DND-41 (cell line): ENCODE results near the gene RAB9A.

Experiments
- ATAC-seq: fragments of 200-7000 bp; cut with Tn5 transposase; 3 replicates; pipeline ENCODE4 v1.9.1; 2021; ENCODE audit warnings: low read depth; ENCODE audit not compliant: insufficient read depth
- DNase-seq: peaks from one replicate; pipeline ENCODE4 v3.0.0-alpha.2; 2020
- H2AFZ ChIP-seq: 2 replicates; pipeline ENCODE4 v1.6.0; 2012; ENCODE audit warnings: low read depth, low read length
- H3K27ac ChIP-seq: 2 replicates; pipeline ENCODE4 v1.5.1; 2012; ENCODE audit warnings: low read length, inconsistent platforms
- H3K27me3 ChIP-seq: fragments of 200-600 bp; sonication (generic); 2 replicates; pipeline ENCODE4 v1.6.0; 2012; ENCODE audit warnings: low read length, mild to moderate bottlenecking, inconsistent platforms; ENCODE audit not compliant: insufficient read depth, poor library complexity
- H3K36me3 ChIP-seq: 2 replicates; pipeline ENCODE4 v1.5.1; 2012; ENCODE audit warnings: low read length, inconsistent platforms; ENCODE audit not compliant: insufficient read depth
- H3K4me1 ChIP-seq: 2 replicates; pipeline ENCODE4 v1.5.1; 2012; ENCODE audit warnings: mild to moderate bottlenecking, low read length; ENCODE audit not compliant: insufficient read depth
- H3K4me2 ChIP-seq: 2 replicates; pipeline ENCODE4 v1.6.0; 2012; ENCODE audit warnings: mild to moderate bottlenecking, moderate library complexity, low read length, inconsistent platforms; ENCODE audit not compliant: insufficient read depth
- H3K4me3 ChIP-seq, 2 experiments: fragments of 200-600 bp in 1 of 2; shearing (Covaris generic) in 1 of 2; 2 replicates each; pipeline ENCODE4 v1.5.1; 2012 to 2016; ENCODE audit warnings: inconsistent platforms in 2 of 2, low read length in 2 of 2, mild to moderate bottlenecking in 2 of 2, low read depth in 1 of 2, moderate library complexity in 1 of 2
- H3K79me2 ChIP-seq: 2 replicates; pipeline ENCODE4 v1.6.0; 2012; ENCODE audit warnings: low read length, inconsistent platforms; ENCODE audit not compliant: insufficient read depth
- H3K9ac ChIP-seq: 2 replicates; pipeline ENCODE4 v1.6.0; 2012; ENCODE audit warnings: low read depth, mild to moderate bottlenecking, inconsistent platforms, low read length, moderate library complexity
- H3K9me3 ChIP-seq: 2 replicates; pipeline ENCODE4 v1.5.1; 2012; ENCODE audit warnings: low read length, moderate library complexity, mild to moderate bottlenecking, inconsistent platforms; ENCODE audit not compliant: insufficient read depth, severe bottlenecking
- H4K20me1 ChIP-seq: 2 replicates; pipeline ENCODE4 v1.6.0; 2012; ENCODE audit warnings: low read length; ENCODE audit not compliant: insufficient read depth
- EZH2 ChIP-seq: IDR thresholded peaks from 3 replicates; pipeline ENCODE4 v1.6.1; 2012; ENCODE audit warnings: borderline replicate concordance, low read depth, mild to moderate bottlenecking, moderate library complexity, low read length, inconsistent platforms; ENCODE audit not compliant: severe bottlenecking
- TF ChIP-seq, protein P1 (sequence below): IDR thresholded peaks from 2 replicates; pipeline ENCODE4 v1.5.1; 2012; ENCODE audit warnings: borderline replicate concordance, low read length, moderate library complexity, mild to moderate bottlenecking; ENCODE audit not compliant: poor library complexity, severe bottlenecking; ENCODE audit errors: extremely low read depth

The RAB9A gene

DNA sequence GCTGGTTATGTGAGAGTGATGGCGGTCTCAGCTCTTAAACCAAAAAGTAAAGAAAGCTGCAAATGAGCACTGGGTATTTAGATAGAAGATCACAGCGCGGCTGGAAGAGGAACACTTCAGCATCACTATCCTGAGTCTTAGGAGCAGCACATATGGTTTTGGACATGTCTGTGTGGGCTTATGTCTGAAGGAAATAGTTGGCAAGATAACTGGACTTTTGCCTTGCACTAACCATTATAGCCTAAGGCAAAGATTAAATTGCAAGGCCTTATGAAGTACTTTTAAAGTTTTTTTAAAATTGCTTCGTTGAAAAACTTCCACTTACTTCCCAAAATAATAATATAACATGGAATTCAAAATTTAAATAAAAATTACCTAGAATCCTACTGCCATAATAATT is 4.6 kb upstream of the RAB9A start:
- Histone ChIP-seq H3K9ac (no peak overlapping the region), H3K4me1 (peaks cover 7% of the 10 kb centered on the region; the same call in 1 of the 2 replicates), H3K4me3 (no peak overlapping the region), H3K27ac (no peak overlapping the region), H3K36me3 (no peaks in the 10 kb centered on the region), H3K79me2 (peaks cover 4% of the 10 kb centered on the region), H3K9me3 (no peaks in the 10 kb centered on the region), H4K20me1 (no peaks in the 10 kb centered on the region), H2AFZ (no peak overlapping the region), H3K4me2 (no peak overlapping the region), H3K27me3 (no peaks in the 10 kb centered on the region)
- no peak for TF ChIP-seq EZH2
- TF ChIP-seq, protein P1, sequence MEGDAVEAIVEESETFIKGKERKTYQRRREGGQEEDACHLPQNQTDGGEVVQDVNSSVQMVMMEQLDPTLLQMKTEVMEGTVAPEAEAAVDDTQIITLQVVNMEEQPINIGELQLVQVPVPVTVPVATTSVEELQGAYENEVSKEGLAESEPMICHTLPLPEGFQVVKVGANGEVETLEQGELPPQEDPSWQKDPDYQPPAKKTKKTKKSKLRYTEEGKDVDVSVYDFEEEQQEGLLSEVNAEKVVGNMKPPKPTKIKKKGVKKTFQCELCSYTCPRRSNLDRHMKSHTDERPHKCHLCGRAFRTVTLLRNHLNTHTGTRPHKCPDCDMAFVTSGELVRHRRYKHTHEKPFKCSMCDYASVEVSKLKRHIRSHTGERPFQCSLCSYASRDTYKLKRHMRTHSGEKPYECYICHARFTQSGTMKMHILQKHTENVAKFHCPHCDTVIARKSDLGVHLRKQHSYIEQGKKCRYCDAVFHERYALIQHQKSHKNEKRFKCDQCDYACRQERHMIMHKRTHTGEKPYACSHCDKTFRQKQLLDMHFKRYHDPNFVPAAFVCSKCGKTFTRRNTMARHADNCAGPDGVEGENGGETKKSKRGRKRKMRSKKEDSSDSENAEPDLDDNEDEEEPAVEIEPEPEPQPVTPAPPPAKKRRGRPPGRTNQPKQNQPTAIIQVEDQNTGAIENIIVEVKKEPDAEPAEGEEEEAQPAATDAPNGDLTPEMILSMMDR, result no peak
- no peak for ATAC-seq
- DNase-seq, result no peak

DNA sequence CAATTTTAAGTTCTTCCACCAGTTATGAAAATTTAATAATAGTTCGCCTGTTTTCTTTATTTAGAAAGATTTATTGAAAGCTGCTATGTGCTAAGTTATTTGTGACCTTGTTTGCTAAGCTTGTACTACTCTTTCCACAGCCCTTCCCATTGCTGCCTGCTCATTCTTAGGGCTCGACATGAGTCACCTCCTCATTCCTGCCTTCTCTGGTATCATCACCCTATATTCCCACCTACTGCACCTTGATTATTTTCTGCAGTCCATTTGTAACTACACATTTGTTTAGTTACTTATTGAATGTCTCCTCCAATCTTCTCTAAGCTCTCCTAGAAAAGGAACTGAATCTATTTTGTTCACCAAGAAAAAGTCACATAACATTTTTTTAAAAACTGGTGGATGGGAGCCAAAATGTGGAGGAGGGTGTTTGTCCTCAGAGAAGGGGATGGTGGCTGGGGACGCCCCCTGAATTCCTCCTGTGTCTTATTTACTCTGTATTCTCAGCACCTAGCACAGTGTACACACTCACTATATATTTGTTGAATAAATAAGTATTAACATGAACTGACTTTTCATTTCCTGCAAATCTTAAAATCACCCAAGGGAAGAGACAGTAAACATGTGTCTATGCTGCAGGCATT is 3.7 kb upstream of the RAB9A start:
- Histone ChIP-seq H3K27me3 (no peaks in the 10 kb centered on the region), H3K36me3 (no peaks in the 10 kb centered on the region), H2AFZ (no peak overlapping the region), H3K9ac (no peak overlapping the region), H3K4me1 (peaks cover 10% of the 10 kb centered on the region), H3K27ac (no peak overlapping the region), H4K20me1 (no peaks in the 10 kb centered on the region), H3K9me3 (no peaks in the 10 kb centered on the region), H3K4me3 (no peak overlapping the region), H3K4me2 (no peak overlapping the region), H3K79me2 (peaks cover 13% of the 10 kb centered on the region)
- TF ChIP-seq, protein P1, result no peak
- no peak for TF ChIP-seq EZH2
- ATAC-seq, result no peak
- DNase-seq, result no peak

DNA sequence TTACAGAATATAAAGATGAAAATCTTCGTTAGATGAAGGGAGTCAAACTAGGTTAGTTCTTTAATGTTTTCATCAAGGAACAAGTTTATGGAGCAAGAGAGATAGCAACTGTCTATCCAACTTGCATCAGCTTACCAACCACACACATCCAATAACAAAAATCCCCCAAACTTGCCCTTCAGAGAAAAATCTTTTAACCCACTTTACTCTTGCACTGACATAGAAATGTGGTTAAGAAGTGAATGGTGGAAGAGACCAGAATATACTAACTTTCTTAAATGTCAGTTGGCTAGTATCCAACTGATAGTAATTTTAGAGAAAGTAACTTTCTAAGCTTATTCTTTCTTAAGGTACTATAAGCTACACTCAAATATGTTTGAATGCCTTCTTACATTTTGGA is 1.7 kb upstream of the RAB9A start:
- no peaks in the 10 kb centered on the region for H3K9me3 ChIP-seq
- TF ChIP-seq EZH2, result no peak
- TF ChIP-seq, protein P1, result no peak
- no peak for DNase-seq
- H3K36me3 ChIP-seq, result no peaks in the 10 kb centered on the region
- H3K4me1 ChIP-seq, result peaks cover 22% of the 10 kb centered on the region
- peaks cover 30% of the 10 kb centered on the region for H3K79me2 ChIP-seq
- H3K27ac ChIP-seq, result no peak overlapping the region
- H3K4me3 ChIP-seq, result no peak overlapping the region
- no peak for ATAC-seq
- no peaks in the 10 kb centered on the region for H3K27me3 ChIP-seq
- H4K20me1 ChIP-seq, result no peaks in the 10 kb centered on the region
- H3K9ac ChIP-seq, result no peak overlapping the region
- no peak overlapping the region for H2AFZ ChIP-seq
- H3K4me2 ChIP-seq, result no peak overlapping the region
